HG03565 (cell line): Measurements from ENCODE around the gene SLC49A3.

ENCODE experiments used
- ATAC-seq: cut with Tn5 transposase; IDR thresholded peaks from one replicate; pipeline ENCODE4 v1.9.1; 2021; ENCODE audit warnings: mild to moderate bottlenecking, moderate library complexity; ENCODE audit not compliant: unreplicated experiment

SLC49A3 gene

GRCh38 chr4:667545-667925 is 21.4 kb downstream of the SLC49A3 start:
- ATAC-seq = no peak

GRCh38 chr4:666822-667544 is 22.0 kb downstream of the SLC49A3 start:
- no peak for ATAC-seq

GRCh38 chr4:666436-666810 is 22.5 kb downstream of the SLC49A3 start:
- no peak for ATAC-seq

GRCh38 chr4:665751-666435 is 23.1 kb downstream of the SLC49A3 start:
- ATAC-seq = no peak

- ATAC-seq = no peak
Measured at GRCh38 chr4:665381-665750, 23.6 kb downstream of the SLC49A3 start.

- ATAC-seq = no peak
Measured at GRCh38 chr4:664713-665231, 24.2 kb downstream of the SLC49A3 start.

GRCh38 chr4:663438-664428 is 25.2 kb downstream of the SLC49A3 start:
- no peak for ATAC-seq

- no peak for ATAC-seq
Measured at GRCh38 chr4:663046-663437, 25.9 kb downstream of the SLC49A3 start.

- no peak for ATAC-seq
Measured at GRCh38 chr4:661881-662761, 26.8 kb downstream of the SLC49A3 start.

GRCh38 chr4:661231-661630 is 27.7 kb downstream of the SLC49A3 start:
- ATAC-seq = no peak

GRCh38 chr4:660401-660800 is 28.6 kb downstream of the SLC49A3 start:
- no peak for ATAC-seq

GRCh38 chr4:659851-660250 is 29.1 kb downstream of the SLC49A3 start:
- ATAC-seq = no peak

GRCh38 chr4:658681-659667 is 30.0 kb downstream of the SLC49A3 start:
- no peak for ATAC-seq

- ATAC-seq = no peak
Measured at GRCh38 chr4:657834-658667, 30.9 kb downstream of the SLC49A3 start.

- no peak for ATAC-seq
Measured at GRCh38 chr4:657338-657833, 31.6 kb downstream of the SLC49A3 start.

- ATAC-seq = no peak
Measured at GRCh38 chr4:656436-657337, 32.3 kb downstream of the SLC49A3 start.
